CD4-positive, alpha-beta T cell treated with Interleukin-12 subunit alpha and Interleukin-12 subunit beta, for 1 hour (primary cell): Measurements from ENCODE around the gene KCNE2.
"Not testable (repeated sequence)": the region's sequence is repeated elsewhere in the genome, so short reads cannot be mapped to it uniquely, and the experiment has no call there.

Source experiments
- DNase-seq: peaks from one replicate; pipeline ENCODE4 v3.0.0-alpha.2; 2020

The KCNE2 gene

DNA sequence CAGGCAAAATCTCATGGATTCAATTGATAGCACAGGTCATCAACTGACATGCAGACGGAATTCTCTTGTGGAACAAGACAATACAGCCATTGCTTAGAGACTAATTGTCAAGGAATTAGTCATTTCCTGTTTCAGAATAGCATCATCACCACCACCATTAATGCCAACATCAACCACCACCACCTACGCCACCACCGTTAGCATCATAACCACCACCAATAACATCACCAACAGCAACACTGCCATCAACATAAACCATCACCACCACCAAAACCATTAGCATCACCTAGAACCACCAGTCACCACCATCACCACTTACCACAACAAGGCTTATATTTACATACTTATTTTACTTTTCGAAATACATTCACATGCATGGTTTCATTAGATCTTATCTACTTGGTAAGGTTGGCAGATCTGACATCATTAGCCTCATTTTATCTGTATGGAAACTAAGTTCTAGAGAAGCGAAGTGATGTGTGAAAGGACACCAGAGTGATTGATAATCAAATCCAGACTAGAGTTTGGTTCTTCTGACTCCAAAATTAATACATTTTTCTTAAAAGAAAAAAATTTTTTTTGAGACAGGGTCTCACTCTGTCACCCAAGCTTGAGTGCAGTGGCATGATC lies 53.8 kb downstream of the KCNE2 start:
- DNase-seq = not testable (repeated sequence)
